ENCODE measurements around the gene UBTD2. TPM values are rescaled to one million over a fixed set of nuclear protein-coding genes. Genes with fewer than 3 reads are reported as not detected.

UBTD2 gene
- total and polyA plus RNA-seq, 9 of the 15 experiments (the other 6 are each of a cell fraction or from before 2014, with no cell fraction given) = 0.01 to 0.46 (median 0.15) TPM; not detected in 1

GRCh38 chr5:172224996-172225395, 58.6 kb downstream of the UBTD2 start (continued):
- TF ChIP-seq ADNP (tag; IDR thresholded peaks at IDR 0.05) = no peak
- no peak for TF ChIP-seq SLC30A9 (CRISPR knock-in tag; IDR thresholded peaks at IDR 0.05)
- no peak for TF ChIP-seq XRCC4 (IDR thresholded peaks at IDR 0.05; ENCODE audit: extremely low read depth, insufficient read depth, insufficient read length)

DNA sequence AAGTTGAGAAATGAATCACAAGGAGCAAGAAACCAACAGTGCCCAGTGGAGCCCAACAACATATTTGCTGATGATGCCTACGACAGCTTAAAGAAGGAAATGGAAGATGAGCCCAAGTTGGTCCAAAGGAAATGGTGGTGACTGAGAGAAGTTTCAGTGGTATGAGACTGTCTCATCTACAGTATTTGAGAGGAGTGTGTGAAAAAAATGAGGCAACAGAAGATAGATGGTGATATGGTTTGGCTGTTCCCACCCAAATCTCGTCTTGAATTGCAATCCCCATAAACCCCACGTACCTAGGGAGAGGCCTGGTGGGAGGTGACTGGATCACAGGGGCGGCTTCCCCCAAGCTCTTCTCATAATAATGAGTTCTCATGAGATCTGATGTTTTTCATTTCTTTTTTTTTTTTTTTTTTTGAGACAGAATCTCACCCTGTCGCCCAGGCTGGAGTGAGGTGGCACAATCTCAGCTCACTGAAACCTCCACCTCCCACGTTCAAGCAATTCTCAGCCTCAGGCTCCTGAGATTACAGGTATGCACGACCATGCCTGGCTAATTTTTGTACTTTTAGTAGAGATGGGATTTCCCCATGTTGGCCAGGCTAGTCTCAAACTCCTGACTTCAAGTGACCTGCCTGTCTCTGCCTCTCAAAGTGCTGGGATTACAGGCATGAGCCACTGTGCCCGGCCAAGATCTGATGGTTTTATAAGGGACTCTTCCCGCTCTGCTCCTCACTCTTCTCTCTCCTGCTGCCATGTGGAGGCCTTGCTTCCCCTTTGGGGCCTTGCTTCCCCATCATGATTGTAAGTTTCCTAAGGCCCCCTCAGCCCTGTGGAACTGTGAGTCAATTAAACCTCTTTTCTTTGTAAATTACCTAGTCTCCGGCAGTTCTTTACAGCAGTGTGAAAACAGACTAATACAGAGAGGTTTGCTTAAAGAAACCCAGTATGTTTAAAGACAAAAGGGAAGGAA, 59.4 kb downstream of the UBTD2 start:
- Histone ChIP-seq H3K27me3 (ENCODE audit: control insufficient read depth in 2 of 2, insufficient read depth in 2 of 2, low read length in 2 of 2) (peaks cover 0 to 2% of the 10 kb centered on the region in 2 experiments; a peak in 1 of 5 replicates), H3K9me3 (replicated peaks; ENCODE audit: control insufficient read depth, insufficient read depth, low read depth, low read length) (no peaks in the 10 kb centered on the region), H3K4me3 (no peak overlapping the region), H3K4me1 (replicated peaks in 1 of 2; ENCODE audit: control insufficient read depth in 2 of 2, insufficient read depth in 2 of 2, low read length in 2 of 2) (no peaks in the 10 kb centered on the region), H3K4me2 (ENCODE audit: insufficient read depth, low read length) (no peak overlapping the region), H4K20me1 (replicated peaks; ENCODE audit: control insufficient read depth, insufficient read depth, low read length) (no peaks in the 10 kb centered on the region; the same call in 1 of the 2 replicates), H3K27ac (ENCODE audit: extremely low read depth, low read depth, low read length) (no peak overlapping the region), H3K9me1 (ENCODE audit: control insufficient read depth, insufficient read depth, low read length) (no peaks in the 10 kb centered on the region), H2AFZ (ENCODE audit: low read depth, low read length) (no peak overlapping the region), H3K36me3 (ENCODE audit: control insufficient read depth, insufficient read depth, low read length) (no peaks in the 10 kb centered on the region), H3K79me2 (ENCODE audit: control insufficient read depth, insufficient read depth, low read length) (no peaks in the 10 kb centered on the region), H3K9ac (ENCODE audit: insufficient read depth in 1 of 2, low read depth in 2 of 2, low read length in 2 of 2) (no peak overlapping the region)
- DNase-seq (ENCODE audit: extremely low read depth in 1 of 4, low spot score in 3 of 4) (no peak), ATAC-seq (no peak), FAIRE-seq (no peak)
- ChIA-PET POLR2A (no interaction called here), CTCF (ENCODE audit: low intra/inter-chr PET ratio) (no interaction called here)
- no peak for TF ChIP-seq NCOA4 (IDR thresholded peaks at IDR 0.05; ENCODE audit: partially characterized antibody)
- no peak for TF ChIP-seq XRCC4 (IDR thresholded peaks at IDR 0.05; ENCODE audit: extremely low read depth, insufficient read depth, insufficient read length)
- TF ChIP-seq STAG1 (CRISPR knock-in tag; IDR thresholded peaks at IDR 0.05; ENCODE audit: borderline replicate concordance) = no peak
- TF ChIP-seq ZNF785 (CRISPR knock-in tag; IDR thresholded peaks at IDR 0.05) = no peak
- no peak for TF ChIP-seq HLTF (IDR thresholded peaks at IDR 0.05)
- no peak for TF ChIP-seq HNRNPUL1 (IDR thresholded peaks at IDR 0.05; ENCODE audit: low read length)
- TF ChIP-seq NR2F6 (CRISPR knock-in tag; IDR thresholded peaks at IDR 0.05) = no peak
- TF ChIP-seq, protein P1, sequence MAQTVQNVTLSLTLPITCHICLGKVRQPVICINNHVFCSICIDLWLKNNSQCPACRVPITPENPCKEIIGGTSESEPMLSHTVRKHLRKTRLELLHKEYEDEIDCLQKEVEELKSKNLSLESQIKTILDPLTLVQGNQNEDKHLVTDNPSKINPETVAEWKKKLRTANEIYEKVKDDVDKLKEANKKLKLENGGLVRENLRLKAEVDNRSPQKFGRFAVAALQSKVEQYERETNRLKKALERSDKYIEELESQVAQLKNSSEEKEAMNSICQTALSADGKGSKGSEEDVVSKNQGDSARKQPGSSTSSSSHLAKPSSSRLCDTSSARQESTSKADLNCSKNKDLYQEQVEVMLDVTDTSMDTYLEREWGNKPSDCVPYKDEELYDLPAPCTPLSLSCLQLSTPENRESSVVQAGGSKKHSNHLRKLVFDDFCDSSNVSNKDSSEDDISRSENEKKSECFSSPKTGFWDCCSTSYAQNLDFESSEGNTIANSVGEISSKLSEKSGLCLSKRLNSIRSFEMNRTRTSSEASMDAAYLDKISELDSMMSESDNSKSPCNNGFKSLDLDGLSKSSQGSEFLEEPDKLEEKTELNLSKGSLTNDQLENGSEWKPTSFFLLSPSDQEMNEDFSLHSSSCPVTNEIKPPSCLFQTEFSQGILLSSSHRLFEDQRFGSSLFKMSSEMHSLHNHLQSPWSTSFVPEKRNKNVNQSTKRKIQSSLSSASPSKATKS (CRISPR knock-in tag; IDR thresholded peaks at IDR 0.05) = no peak
- 3% methylated on average over 10 of the region's 10 CpGs for WGBS (ENCODE audit: insufficient coverage, low coverage, missing lambda C conversion rate)
- in situ Hi-C loops (cut with MboI) = no loop called here
- intact Hi-C loops (cut with micrococcal nuclease) = no loop called here
- BruUV-seq (replicated peaks) = no TSS peak
